ENCODE data around the gene TCEANC.
"Not testable (repeated sequence)": the region's sequence is repeated elsewhere in the genome, so short reads cannot be mapped to it uniquely, and the experiment has no call there.

TCEANC gene

DNA sequence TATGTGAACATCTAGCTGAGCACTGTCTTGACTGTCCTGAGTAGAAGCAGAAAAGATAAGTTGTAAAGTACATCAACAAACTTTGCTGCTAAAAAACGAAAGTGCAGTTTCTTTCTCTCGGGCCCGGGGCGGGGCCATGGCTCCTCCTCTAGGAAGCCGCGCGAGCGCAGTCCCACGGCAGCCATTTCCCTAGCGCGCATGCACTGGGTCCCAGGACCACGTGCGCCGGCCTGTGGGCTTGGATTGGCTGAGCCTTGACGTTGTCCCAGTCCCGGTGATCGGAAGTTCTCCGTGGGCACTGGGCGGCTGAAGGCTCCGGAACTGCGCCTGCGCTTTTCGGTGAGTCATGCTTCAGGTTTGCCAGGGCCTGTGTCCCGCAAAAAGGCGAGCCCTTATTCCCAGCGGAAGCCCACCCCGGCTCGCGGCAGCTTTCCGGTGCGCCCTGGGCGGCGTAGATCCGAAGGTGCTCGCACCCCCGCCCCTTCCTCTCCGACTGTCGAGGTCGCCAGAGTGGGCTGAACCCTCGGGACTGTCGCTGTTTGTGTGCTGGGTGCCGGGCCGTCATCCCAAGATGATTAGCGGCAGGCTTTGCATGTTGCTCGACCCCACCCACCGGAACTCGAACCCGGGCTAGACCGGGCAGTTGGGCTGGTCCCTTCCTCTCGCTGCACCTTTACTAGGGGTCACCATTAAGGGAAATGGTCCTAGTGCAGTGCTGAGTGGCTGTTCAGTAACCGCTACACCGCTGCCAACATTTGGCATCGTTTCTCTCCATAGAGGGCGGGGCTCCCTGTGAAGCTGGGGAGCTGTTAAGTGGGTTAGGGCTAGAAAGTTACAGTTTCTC lies at the start of gene TCEANC:
Gene TCEANC, plus strand, starts transcription at position 292 of the 844 bp plus-strand sequence. CDS start 9,368 bp downstream, outside the sequence.
- peak; percentile 95 for DNase-seq

DNA sequence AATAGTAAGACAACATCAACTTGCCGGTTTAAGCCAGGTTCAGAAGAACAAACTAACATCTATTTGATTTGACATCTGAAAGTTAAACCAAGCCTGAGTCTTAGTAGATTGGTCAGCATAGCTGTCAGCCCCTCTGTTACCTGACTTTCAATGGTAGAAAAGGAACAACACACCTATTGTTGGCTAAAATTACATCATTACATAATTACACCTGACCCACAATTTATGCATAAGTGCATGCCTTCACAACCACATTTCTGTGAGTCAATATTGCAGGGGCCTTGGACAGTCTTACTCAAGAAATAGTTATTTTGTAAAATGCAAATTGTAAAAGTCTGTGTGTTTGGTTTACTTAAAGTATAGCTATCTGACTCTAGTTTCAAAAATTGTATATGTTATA lies 47.3 kb upstream of the TCEANC start:
- no peak for DNase-seq

DNA sequence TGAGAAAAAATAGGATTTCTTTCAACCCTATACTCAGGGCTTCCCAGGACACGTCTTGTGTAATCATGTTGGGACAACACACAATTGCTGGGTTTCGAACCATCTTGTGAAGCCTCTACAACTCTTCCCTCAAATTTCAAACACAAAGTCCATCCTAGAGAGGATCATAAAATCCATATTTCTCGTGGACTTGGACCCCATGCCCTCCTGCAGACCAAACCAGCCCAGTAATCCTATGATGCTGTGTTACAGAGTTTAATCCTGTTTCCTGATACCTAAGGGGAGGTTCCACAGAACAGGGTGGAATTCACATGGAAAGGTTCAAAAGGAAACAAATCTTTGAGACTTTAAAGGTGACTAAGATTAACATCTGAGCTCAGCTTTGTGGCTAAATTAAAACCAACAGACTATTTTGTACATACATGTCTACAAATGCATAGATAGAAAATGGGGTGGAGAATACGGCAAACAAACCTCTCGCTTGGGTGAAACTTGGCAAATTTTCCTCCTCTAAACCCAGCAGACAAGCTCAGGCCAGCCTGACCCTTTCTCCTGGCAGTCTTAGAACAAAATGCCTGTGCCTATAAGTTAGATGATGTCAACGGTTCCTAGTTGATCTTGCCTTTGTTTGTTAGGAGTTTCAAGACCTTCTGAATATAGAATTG lies 45.5 kb upstream of the TCEANC start:
- no peak for DNase-seq

GRCh38 chrX:13607996-13608365 lies 45.0 kb upstream of the TCEANC start:
- no peak for DNase-seq

GRCh38 chrX:13614154-13614553 lies 38.8 kb upstream of the TCEANC start:
- DNase-seq, result no peak

DNA sequence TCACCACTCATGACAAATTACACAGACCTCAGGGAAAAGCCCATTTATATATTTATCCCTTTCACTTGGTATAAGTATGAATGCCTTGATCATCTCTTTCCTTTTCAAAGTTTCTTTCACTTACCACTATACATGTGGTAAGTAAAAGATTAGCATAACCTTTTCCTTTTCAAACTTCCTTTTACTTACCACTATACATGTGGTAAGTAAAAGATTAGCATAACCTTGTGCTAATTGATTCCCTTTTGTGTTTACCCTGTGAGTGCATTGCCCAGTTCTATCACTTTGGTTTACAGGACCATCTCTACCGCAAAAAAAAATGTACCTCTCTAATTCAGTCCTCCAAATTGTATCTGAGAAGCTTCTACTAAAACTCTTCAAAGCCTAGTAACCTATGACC lies 32.7 kb upstream of the TCEANC start:
- no peak for DNase-seq

DNA sequence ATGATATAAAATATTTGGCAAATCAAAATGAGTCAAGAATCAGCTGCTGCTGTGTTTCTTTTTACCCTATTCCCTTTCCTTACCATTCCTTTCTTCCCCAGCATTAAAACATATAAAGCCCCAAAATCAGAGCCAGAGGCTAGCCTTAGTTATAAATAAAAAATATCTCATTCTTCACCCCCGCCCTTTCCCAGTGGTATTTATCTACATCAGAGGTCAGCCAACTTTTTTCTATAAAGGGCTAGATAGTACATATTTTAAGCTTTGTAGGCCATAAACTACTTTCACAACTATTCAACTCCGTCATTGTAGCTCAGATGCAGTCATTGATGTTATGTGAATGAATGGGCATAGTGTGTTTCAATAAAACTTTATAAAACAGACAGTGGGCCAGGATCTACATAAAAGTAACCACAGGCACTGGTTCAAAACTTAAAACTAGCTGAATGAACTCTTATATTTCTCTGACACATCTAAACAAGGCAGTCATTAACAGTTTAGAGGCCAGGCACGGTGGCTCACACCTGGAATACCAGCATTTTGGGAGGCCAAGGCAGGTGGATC lies 30.5 kb upstream of the TCEANC start:
- DNase-seq, result no peak

DNA sequence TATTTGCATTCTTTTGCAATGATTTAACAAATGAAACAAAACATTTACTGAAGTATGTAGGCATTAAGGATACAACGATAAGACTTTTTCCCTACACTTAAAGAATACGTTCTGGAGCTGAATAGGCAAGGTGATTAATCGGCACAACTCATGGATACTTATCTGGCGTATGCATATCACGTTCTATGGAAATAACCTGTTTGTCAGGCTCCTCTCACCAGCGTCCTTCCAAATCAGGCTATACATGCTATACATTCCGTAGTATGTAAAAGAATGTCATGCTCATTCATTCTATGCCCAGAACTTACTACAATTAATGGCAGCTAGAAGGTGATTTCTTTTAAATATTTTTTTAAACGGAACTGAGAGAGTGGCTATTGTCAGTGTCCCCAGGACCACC lies 25.6 kb upstream of the TCEANC start:
- no peak for DNase-seq

- not testable (repeated sequence) for DNase-seq
Observed at GRCh38 chrX:13637224-13637623, 15.7 kb upstream of the TCEANC start.

DNA sequence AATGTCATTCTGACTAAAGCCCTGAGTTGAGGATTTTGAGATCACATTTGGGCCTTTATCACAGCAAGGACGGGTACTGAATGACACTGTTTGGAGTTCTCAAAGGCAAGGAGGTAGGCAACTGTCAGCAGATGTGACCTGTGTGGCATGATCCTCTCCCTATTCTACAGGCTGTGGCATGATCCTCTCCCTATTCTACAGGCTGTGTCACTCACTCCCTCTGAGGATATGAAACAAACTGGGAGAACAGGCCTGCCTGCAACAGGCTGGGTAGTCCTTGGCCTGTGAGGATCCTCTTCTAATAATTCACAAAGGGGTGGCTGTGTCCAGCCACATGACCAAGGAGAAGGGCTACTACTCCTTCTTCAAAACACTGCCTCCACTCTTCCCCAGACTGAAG lies 14.9 kb upstream of the TCEANC start:
- no peak for DNase-seq

- no peak for DNase-seq
Observed at GRCh38 chrX:13638826-13639225, 14.1 kb upstream of the TCEANC start.

- DNase-seq, result not testable (repeated sequence)
Observed at GRCh38 chrX:13641684-13642083, 11.3 kb upstream of the TCEANC start.

GRCh38 chrX:13645464-13646153 lies 7.3 kb upstream of the TCEANC start:
- DNase-seq, result no peak

GRCh38 chrX:13646154-13646549 lies 6.8 kb upstream of the TCEANC start:
- no peak for DNase-seq

DNA sequence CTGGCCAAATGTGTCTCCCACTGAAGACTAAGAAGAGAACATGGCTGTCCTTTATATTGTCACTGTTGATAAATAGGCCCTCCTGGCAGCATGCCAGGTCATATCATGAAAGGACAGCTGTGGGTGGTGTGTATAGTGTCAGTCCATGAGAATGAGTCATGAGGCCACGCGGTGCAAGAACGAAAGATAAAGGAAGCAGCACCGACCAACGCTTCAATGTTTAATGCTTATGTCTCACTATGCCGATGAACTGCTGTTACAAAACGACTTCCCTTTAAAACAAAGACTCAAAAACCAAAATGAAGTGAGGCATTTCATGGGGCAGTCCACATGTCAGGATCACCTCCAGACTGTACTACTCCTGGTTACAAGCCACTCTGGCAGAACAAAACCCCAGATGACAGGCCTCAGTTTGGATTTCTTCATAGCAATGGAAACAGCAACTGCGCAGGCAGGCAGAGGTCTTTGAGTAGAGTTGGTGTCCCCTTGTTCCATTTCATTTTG lies 5.2 kb upstream of the TCEANC start:
- DNase-seq, result peak; percentile 63

- not testable (repeated sequence) for DNase-seq
Observed at GRCh38 chrX:13648336-13648735, 4.6 kb upstream of the TCEANC start.

DNA sequence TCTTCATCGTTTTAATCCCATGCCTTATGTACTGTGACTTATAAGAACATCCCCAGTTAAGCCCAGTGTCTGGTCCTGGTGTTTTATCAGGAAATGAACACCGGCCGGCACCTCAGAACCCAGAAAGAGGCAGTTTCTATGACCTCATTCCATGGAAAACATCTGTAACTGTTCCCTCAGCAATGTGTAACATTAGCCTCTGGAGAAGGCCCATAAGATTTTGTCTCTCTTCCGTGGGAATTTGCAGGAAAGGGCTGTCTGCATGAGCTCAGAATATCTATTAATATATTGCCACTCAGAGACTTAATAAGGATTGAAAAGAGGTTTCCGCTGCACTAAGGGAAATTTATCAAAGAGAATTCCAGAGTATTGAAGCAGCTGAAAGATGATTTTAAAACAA lies 3.1 kb upstream of the TCEANC start:
- DNase-seq, result no peak

GRCh38 chrX:13650318-13650717 lies 2.6 kb upstream of the TCEANC start:
- DNase-seq, result no peak

DNA sequence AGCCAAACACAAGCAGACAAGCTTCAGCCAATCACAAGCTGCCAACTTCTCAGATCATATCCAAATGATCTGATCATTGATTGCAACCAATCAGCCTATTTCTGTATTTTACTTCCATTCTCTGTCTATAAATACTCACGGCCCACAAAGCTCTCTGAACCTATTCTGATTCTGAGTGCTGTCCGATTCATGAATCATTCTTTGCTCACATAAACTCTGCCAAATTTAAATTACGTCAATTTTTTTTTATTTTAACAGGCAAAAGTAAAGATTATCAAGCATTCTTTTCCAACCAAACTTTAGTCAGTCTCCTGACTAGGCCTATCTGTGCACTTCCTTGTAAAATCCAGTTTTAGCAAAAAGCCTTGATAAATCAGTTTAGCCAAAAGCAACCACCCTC lies 1.8 kb upstream of the TCEANC start:
- DNase-seq, result no peak

- no peak for DNase-seq
Observed at GRCh38 chrX:13652287-13652793, 601 bp upstream of the TCEANC start.

DNA sequence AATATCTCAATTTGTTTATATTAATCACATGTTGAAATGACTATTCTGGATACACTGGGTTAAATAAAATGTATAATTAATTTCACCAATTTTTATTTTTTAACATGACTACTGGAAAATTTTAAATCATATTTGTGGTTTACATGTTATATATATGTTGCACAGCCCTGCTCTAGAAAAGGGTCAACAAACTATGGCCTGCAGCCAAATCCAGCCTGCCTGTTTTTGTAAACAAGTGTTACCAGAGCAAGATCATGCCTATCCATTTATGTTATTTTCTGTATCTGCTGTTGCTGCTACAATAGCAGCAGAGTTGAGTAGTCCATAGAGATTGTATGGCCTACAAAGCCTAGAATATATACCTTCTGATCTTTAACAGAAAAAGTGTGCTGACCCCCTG lies 1.2 kb downstream of the TCEANC start:
- no peak for DNase-seq

GRCh38 chrX:13655674-13656073 lies 2.7 kb downstream of the TCEANC start:
- no peak for DNase-seq

GRCh38 chrX:13658602-13659001 lies 5.7 kb downstream of the TCEANC start:
- DNase-seq, result no peak

Data from activated CD4-positive, CD25-positive, alpha-beta regulatory T cell treated with anti-CD3 and anti-CD28 coated beads, Interleukin-2, amount 50 U/mL, for 72 hours (primary cell).